ENCODE data around the gene CACHD1.

GRCh38 chr1:64545118-64545843 lies 75.4 kb downstream of the CACHD1 start:
- no peak for TF ChIP-seq CTCF (IDR thresholded peaks at IDR 0.05; ENCODE audit: control extremely low read depth in 1 of 3, insufficient read depth in 1 of 3, low read depth in 1 of 3, low read length in 3 of 3)
- TF ChIP-seq TCF12 (IDR thresholded peaks at IDR 0.05; ENCODE audit: low read depth, low read length), result no peak
- no peak for TF ChIP-seq RAD21 (IDR thresholded peaks at IDR 0.05 in 1 of 2, conservative IDR thresholded peaks at IDR 0.05 in 1 of 2; ENCODE audit: low read depth in 2 of 2, low read length in 2 of 2)

Data from H1 (cell line).